Osteoblast (primary cell): ENCODE measurements around the gene ZFP36. TPM values are rescaled to one million over a fixed set of nuclear protein-coding genes. Genes with fewer than 3 reads are reported as not detected.

Source experiments
- DNase-seq: peaks from one replicate; pipeline ENCODE4 v3.0.0; 2011; ENCODE audit warnings: low spot score, mixed read lengths; ENCODE audit not compliant: insufficient read length; ENCODE audit errors: missing footprints
- H2AFZ ChIP-seq: 2 replicates; pipeline ENCODE4 v1.6.0; 2011; ENCODE audit warnings: mild to moderate bottlenecking, low read length
- H3K27ac ChIP-seq: 2 replicates; pipeline ENCODE4 v1.5.1; 2011; ENCODE audit warnings: mild to moderate bottlenecking, low read depth, low read length, moderate library complexity
- H3K27me3 ChIP-seq: 2 replicates; pipeline ENCODE4 v1.6.0; 2012; ENCODE audit warnings: mild to moderate bottlenecking, control low read depth, inconsistent platforms, low read length, moderate library complexity; ENCODE audit not compliant: insufficient read depth
- H3K36me3 ChIP-seq: 2 replicates; pipeline ENCODE4 v1.5.1; 2011; ENCODE audit warnings: mild to moderate bottlenecking, low read length, control low read depth, moderate library complexity; ENCODE audit not compliant: insufficient read depth
- H3K4me1 ChIP-seq: 2 replicates; pipeline ENCODE4 v1.5.1; 2011; ENCODE audit warnings: mild to moderate bottlenecking, low read length, control low read depth, moderate library complexity; ENCODE audit not compliant: insufficient read depth
- H3K4me2 ChIP-seq: 2 replicates; pipeline ENCODE4 v1.6.0; 2011; ENCODE audit warnings: mild to moderate bottlenecking, low read length; ENCODE audit not compliant: insufficient read depth
- H3K4me3 ChIP-seq: fragments of 200-600 bp; sonication (generic); 3 replicates; pipeline ENCODE4 v1.5.1; 2012; ENCODE audit warnings: mild to moderate bottlenecking, low read length, inconsistent platforms; ENCODE audit not compliant: insufficient read depth
- H3K79me2 ChIP-seq: 2 replicates; pipeline ENCODE4 v1.6.0; 2012; ENCODE audit warnings: mild to moderate bottlenecking, low read length, control low read depth, inconsistent platforms; ENCODE audit not compliant: insufficient read depth
- H3K9me3 ChIP-seq: 2 replicates; pipeline ENCODE4 v1.5.1; 2011; ENCODE audit warnings: low read depth, low read length, control low read depth
- H4K20me1 ChIP-seq: 2 replicates; pipeline ENCODE4 v1.6.0; 2012; ENCODE audit warnings: mild to moderate bottlenecking, low read length, control low read depth; ENCODE audit not compliant: insufficient read depth
- CTCF ChIP-seq: IDR thresholded peaks from 2 replicates; pipeline ENCODE4 v1.5.1; 2011; ENCODE audit warnings: mild to moderate bottlenecking, low read depth, low read length, moderate library complexity; ENCODE audit errors: extremely low read depth
- total RNA-seq: library from RNA; depleted of rRNA; stranded (reverse); fragments of >200 nt; gene quantifications from 2 replicates; pipeline ENCODE4 v1.2.3, GENCODE V29; 2012

Gene ZFP36
- total RNA-seq, 1 donor: 6.5 TPM

- peak overlapping the region; percentile 84 for H3K27ac ChIP-seq
- H3K4me1 ChIP-seq: peaks cover 35% of the 10 kb centered on the region
- H3K4me3 ChIP-seq: peak overlapping the region; percentile 83
- H3K36me3 ChIP-seq: peaks cover 13% of the 10 kb centered on the region
- peaks cover 50% of the 10 kb centered on the region for H3K79me2 ChIP-seq
- peak overlapping the region; percentile 96 for H3K4me2 ChIP-seq
- H3K9me3 ChIP-seq: no peaks in the 10 kb centered on the region
- TF ChIP-seq CTCF: no peak
- no peaks in the 10 kb centered on the region for H3K27me3 ChIP-seq
- peaks cover 42% of the 10 kb centered on the region for H4K20me1 ChIP-seq
- DNase-seq: peak; percentile 95
- H2AFZ ChIP-seq: no peak overlapping the region
Observed at GRCh38 chr19:39410017-39410830, 3.6 kb downstream of the ZFP36 start.

- Histone ChIP-seq H2AFZ (no peak overlapping the region), H3K27ac (peak overlapping the region; percentile 84), H3K79me2 (peaks cover 55% of the 10 kb centered on the region), H3K4me3 (peak overlapping the region; percentile 83), H3K4me2 (peak overlapping the region; percentile 96), H3K36me3 (peaks cover 14% of the 10 kb centered on the region), H3K4me1 (peaks cover 34% of the 10 kb centered on the region), H3K9me3 (no peaks in the 10 kb centered on the region), H3K27me3 (no peaks in the 10 kb centered on the region), H4K20me1 (peaks cover 43% of the 10 kb centered on the region)
- peak; percentile 66 for DNase-seq
- TF ChIP-seq CTCF: no peak
Observed at GRCh38 chr19:39410831-39411080, 4.1 kb downstream of the ZFP36 start.

- no peak for TF ChIP-seq CTCF
Observed at GRCh38 chr19:39411081-39411831, 4.6 kb downstream of the ZFP36 start.

GRCh38 chr19:39411832-39412099 lies 5.1 kb downstream of the ZFP36 start:
- peaks cover 29% of the 10 kb centered on the region for H3K4me1 ChIP-seq
- H2AFZ ChIP-seq: no peak overlapping the region
- H3K4me3 ChIP-seq: peak overlapping the region; percentile 83
- peaks cover 43% of the 10 kb centered on the region for H4K20me1 ChIP-seq
- peak; percentile 96 for DNase-seq
- H3K9me3 ChIP-seq: no peaks in the 10 kb centered on the region
- H3K27ac ChIP-seq: peak overlapping the region; percentile 84
- peaks cover 19% of the 10 kb centered on the region for H3K36me3 ChIP-seq
- H3K27me3 ChIP-seq: no peaks in the 10 kb centered on the region
- H3K79me2 ChIP-seq: peaks cover 63% of the 10 kb centered on the region
- peak overlapping the region; percentile 96 for H3K4me2 ChIP-seq
- TF ChIP-seq CTCF: peak; percentile 93

More at GRCh38 chr19:39411081-39411831, 4.6 kb downstream of the ZFP36 start:
- no peak overlapping the region for H2AFZ ChIP-seq
- H4K20me1 ChIP-seq: peaks cover 43% of the 10 kb centered on the region
- H3K4me2 ChIP-seq: peak overlapping the region; percentile 96
- peaks cover 29% of the 10 kb centered on the region for H3K4me1 ChIP-seq
- DNase-seq: peak; percentile 90
- H3K79me2 ChIP-seq: peaks cover 60% of the 10 kb centered on the region
- no peaks in the 10 kb centered on the region for H3K27me3 ChIP-seq
- peak overlapping the region; percentile 84 for H3K27ac ChIP-seq
- H3K36me3 ChIP-seq: peaks cover 19% of the 10 kb centered on the region
- no peaks in the 10 kb centered on the region for H3K9me3 ChIP-seq
- H3K4me3 ChIP-seq: peak overlapping the region; percentile 83
